K562 (cell line): ENCODE measurements around the gene CD9. TPM values are rescaled to one million over a fixed set of nuclear protein-coding genes. Genes with fewer than 3 reads are reported as not detected.
A peak's percentile ranks its signal among the peaks of the same experiment; 100 is the strongest.

Source experiments
- ATF1 ChIP-seq, 2 experiments: fragments of 450-650 bp in 1 of 2; IDR thresholded peaks; 2 replicates each; pipeline ENCODE4 v1.6.1; 2016; ENCODE audit warnings: missing compliant biosample characterization in 1 of 2, missing genetic modification characterization in 1 of 2
- BHLHE40 ChIP-seq: IDR thresholded peaks from 2 replicates; pipeline ENCODE4 v1.6.1; 2011; ENCODE audit warnings: low read length, improper control_type of control experiment
- CBFB ChIP-seq: sonication (generic); formaldehyde crosslinking; IDR thresholded peaks from 2 replicates; pipeline ENCODE4 v1.4.0; 2020; ENCODE audit warnings: mild to moderate bottlenecking, missing genetic modification reagents
- CTBP1 ChIP-seq: fragments of 450-650 bp; IDR thresholded peaks from 2 replicates; pipeline ENCODE4 v1.6.1; 2016; ENCODE audit warnings: borderline replicate concordance
- GATA2 ChIP-seq: sonication (generic); formaldehyde crosslinking; IDR thresholded peaks from 2 replicates; pipeline ENCODE4 v1.4.0; 2020; ENCODE audit warnings: mild to moderate bottlenecking, missing genetic modification reagents
- JUND ChIP-seq, 2 experiments: IDR thresholded peaks; 2 replicates in 1 of 2; 3 replicates in 1 of 2; pipeline ENCODE4 v1.6.1; 2011; ENCODE audit warnings: borderline replicate concordance in 2 of 2, low read depth in 2 of 2, low read length in 2 of 2, improper control_type of control experiment in 1 of 2, missing biosample characterization in 1 of 2, missing genetic modification characterization in 1 of 2, missing genetic modification reagents in 1 of 2
- L3MBTL2 ChIP-seq: fragments of 450-650 bp; IDR thresholded peaks from 2 replicates; pipeline ENCODE4 v1.6.1; 2016; ENCODE audit warnings: mild to moderate bottlenecking, moderate library complexity
- LEF1 ChIP-seq: fragments of 450-650 bp; IDR thresholded peaks from 2 replicates; pipeline ENCODE4 v1.6.1; 2016; ENCODE audit warnings: mild to moderate bottlenecking
- MTA2 ChIP-seq: fragments of 450-650 bp; IDR thresholded peaks from 2 replicates; pipeline ENCODE4 v1.6.1; 2016; ENCODE audit warnings: low read depth
- NCOA6 ChIP-seq: fragments of 450-650 bp; IDR thresholded peaks from 2 replicates; pipeline ENCODE4 v1.6.1; 2017; ENCODE audit warnings: mild to moderate bottlenecking
- PHB2 ChIP-seq: fragments of 450-650 bp; IDR thresholded peaks from 2 replicates; pipeline ENCODE4 v1.6.1; 2017; ENCODE audit warnings: low read depth
- PRPF4 ChIP-seq: fragments of 200-400 bp; formaldehyde crosslinking; IDR thresholded peaks from one replicate; pipeline ENCODE4 v1.6.1; 2017; ENCODE audit warnings: low read length, low read depth, mild to moderate bottlenecking; ENCODE audit not compliant: insufficient read depth, poor library complexity, severe bottlenecking
- SLC30A9 ChIP-seq: fragments of 250-450 bp; sonication (Bioruptor Pico); IDR thresholded peaks from 2 replicates; pipeline ENCODE4 v1.8.0; 2022; ENCODE audit warnings: mild to moderate bottlenecking, moderate library complexity
- SMARCE1 ChIP-seq: fragments of 450-650 bp; IDR thresholded peaks from 2 replicates; pipeline ENCODE4 v1.7.1; 2016; ENCODE audit warnings: mild to moderate bottlenecking
- TBL1XR1 ChIP-seq, 2 experiments: IDR thresholded peaks; 2 replicates each; pipeline ENCODE4 v1.6.1; 2012; ENCODE audit warnings: improper control_type of control experiment in 2 of 2, low read length in 2 of 2, mild to moderate bottlenecking in 1 of 2
- ZEB2 ChIP-seq: fragments of 450-650 bp; IDR thresholded peaks from 2 replicates; pipeline ENCODE4 v1.6.1; 2016
- ZFX ChIP-seq: sonication (generic); formaldehyde crosslinking; IDR thresholded peaks from 2 replicates; pipeline ENCODE4 v1.8.0; 2022; ENCODE audit warnings: mild to moderate bottlenecking, missing genetic modification reagents, moderate library complexity
- ZNF639 ChIP-seq, 2 experiments: fragments of 200-800 bp in 1 of 2; sonication (Bioruptor generic) in 1 of 2; sonication (generic) in 1 of 2; formaldehyde crosslinking in 1 of 2; IDR thresholded peaks in 1 of 2; conservative IDR thresholded peaks in 1 of 2; 2 replicates each; pipeline versions ENCODE4 v1.5.0 to v1.6.1; 2016 to 2020; ENCODE audit warnings: missing compliant biosample characterization in 1 of 2, missing genetic modification characterization in 1 of 2, missing genetic modification reagents in 1 of 2
- polyA plus RNA-seq, 8 experiments: library from polyadenylated mRNA; depleted of rRNA in 4 of 8; stranded (reverse) in 5 of 8; unstranded in 3 of 8; fragments of >200 nt; fragmentation: Nextera tagmentation in 2 of 8; fragmentation: Illumina TruSeq in 1 of 8; extraction: Ambion mirVana in 2 of 8; extraction: Trizol in 1 of 8; gene quantifications; 2 replicates each; pipeline versions ENCODE4 v1.2.1 to v1.2.3, GENCODE V29; 2011 to 2014; ENCODE audit warnings: inconsistent platforms in 1 of 8, missing spikeins in 1 of 8
- total RNA-seq, 7 experiments: library from RNA; depleted of rRNA in 6 of 7; stranded (reverse); fragments of >200 nt in 6 of 7; fragmentation: Illumina TruSeq in 2 of 7; extraction: Trizol in 2 of 7; gene quantifications; 2 replicates each; pipeline versions ENCODE4 v1.2.1 to v1.2.3, GENCODE V29; 2011 to 2021; ENCODE audit warnings: low replicate concordance in 1 of 7
- TF ChIP-seq, protein P1 (sequence below), 2 experiments: fragments of 150-350 bp in 1 of 2; IDR thresholded peaks; 2 replicates each; pipeline ENCODE4 v1.6.1; 2012 to 2016; ENCODE audit warnings: low read depth in 2 of 2, low read length in 2 of 2, mild to moderate bottlenecking in 1 of 2, moderate library complexity in 1 of 2
- TF ChIP-seq, protein P2 (sequence below): fragments of 450-650 bp; IDR thresholded peaks from 2 replicates; pipeline ENCODE4 v1.6.1; 2018; ENCODE audit not compliant: partially characterized antibody

Gene CD9
- total and polyA plus RNA-seq, 9 of the 15 experiments (the other 6 are each of a cell fraction or from before 2014, with no cell fraction given): 0.43 to 5.6 (median 0.62) TPM

DNA sequence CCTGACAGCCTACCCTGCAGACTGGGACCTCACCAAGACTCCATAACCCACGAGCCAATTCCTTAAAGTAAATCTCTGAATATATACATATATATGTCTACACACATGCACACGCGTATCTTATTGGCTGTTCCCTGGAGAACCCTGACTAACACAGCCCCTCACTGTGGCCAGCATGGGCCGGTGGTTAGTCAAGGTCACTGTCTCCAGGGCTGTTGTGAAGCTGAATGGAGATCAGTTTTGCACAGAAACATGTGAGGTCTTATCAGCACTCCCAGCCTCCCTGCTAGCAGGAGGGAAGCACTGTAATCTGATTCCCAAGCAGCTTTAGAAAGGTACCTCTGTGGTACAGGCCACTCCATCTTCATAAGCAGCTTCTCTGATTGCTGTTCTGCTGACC, 63.7 kb downstream of the CD9 start (continued):
- TF ChIP-seq ZNF639 (CRISPR knock-in tag; conservative IDR thresholded peaks at IDR 0.05 in 1 of 2, IDR thresholded peaks at IDR 0.05 in 1 of 2): 0 out of 4 replicates have a peak, but pooled peaks of 1 of the 2 experiments have one; percentile 24
- TF ChIP-seq GATA2 (CRISPR knock-in tag): peak; percentile 96
- peak; percentile 65 for TF ChIP-seq LEF1
- TF ChIP-seq L3MBTL2: peak; percentile 90
- peak; percentile 66; the same call in 1 of the 2 replicates for TF ChIP-seq JUND (IDR thresholded peaks at IDR 0.05; ENCODE audit: borderline replicate concordance, low read depth, low read length)
- TF ChIP-seq JUND (tag; IDR thresholded peaks at IDR 0.05; ENCODE audit: borderline replicate concordance, low read depth, low read length): no peak; the same call in 2 of the 3 replicates
- TF ChIP-seq ZEB2: peak; percentile 87
- TF ChIP-seq PRPF4: no peak
- TF ChIP-seq, protein P1, sequence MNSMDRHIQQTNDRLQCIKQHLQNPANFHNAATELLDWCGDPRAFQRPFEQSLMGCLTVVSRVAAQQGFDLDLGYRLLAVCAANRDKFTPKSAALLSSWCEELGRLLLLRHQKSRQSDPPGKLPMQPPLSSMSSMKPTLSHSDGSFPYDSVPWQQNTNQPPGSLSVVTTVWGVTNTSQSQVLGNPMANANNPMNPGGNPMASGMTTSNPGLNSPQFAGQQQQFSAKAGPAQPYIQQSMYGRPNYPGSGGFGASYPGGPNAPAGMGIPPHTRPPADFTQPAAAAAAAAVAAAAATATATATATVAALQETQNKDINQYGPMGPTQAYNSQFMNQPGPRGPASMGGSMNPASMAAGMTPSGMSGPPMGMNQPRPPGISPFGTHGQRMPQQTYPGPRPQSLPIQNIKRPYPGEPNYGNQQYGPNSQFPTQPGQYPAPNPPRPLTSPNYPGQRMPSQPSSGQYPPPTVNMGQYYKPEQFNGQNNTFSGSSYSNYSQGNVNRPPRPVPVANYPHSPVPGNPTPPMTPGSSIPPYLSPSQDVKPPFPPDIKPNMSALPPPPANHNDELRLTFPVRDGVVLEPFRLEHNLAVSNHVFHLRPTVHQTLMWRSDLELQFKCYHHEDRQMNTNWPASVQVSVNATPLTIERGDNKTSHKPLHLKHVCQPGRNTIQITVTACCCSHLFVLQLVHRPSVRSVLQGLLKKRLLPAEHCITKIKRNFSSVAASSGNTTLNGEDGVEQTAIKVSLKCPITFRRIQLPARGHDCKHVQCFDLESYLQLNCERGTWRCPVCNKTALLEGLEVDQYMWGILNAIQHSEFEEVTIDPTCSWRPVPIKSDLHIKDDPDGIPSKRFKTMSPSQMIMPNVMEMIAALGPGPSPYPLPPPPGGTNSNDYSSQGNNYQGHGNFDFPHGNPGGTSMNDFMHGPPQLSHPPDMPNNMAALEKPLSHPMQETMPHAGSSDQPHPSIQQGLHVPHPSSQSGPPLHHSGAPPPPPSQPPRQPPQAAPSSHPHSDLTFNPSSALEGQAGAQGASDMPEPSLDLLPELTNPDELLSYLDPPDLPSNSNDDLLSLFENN (IDR thresholded peaks at IDR 0.05; ENCODE audit: low read depth in 2 of 2, low read length in 2 of 2): peak in 1 of 2 experiments; percentile 79; a peak in 2 of 4 replicates
- TF ChIP-seq BHLHE40: peak; percentile 66
- TF ChIP-seq MTA2: peak; percentile 91
- TF ChIP-seq SLC30A9 (CRISPR knock-in tag): no peak
- TF ChIP-seq NCOA6: no peak
- peak; percentile 98 for TF ChIP-seq CTBP1
- no peak for TF ChIP-seq ATF1 (CRISPR knock-in tag; IDR thresholded peaks at IDR 0.05)
- TF ChIP-seq ATF1 (tag; IDR thresholded peaks at IDR 0.05): peak; percentile 36; the same call in 1 of the 2 replicates
- peak; percentile 19; the same call in 1 of the 2 replicates for TF ChIP-seq ZFX (CRISPR knock-in tag)
- peak; percentile 57 to 84 for TF ChIP-seq TBL1XR1 (IDR thresholded peaks at IDR 0.05; ENCODE audit: low read length in 2 of 2)
- TF ChIP-seq SMARCE1: peak; percentile 86
- TF ChIP-seq PHB2: peak; percentile 64; the same call in 1 of the 2 replicates
- TF ChIP-seq CBFB (CRISPR knock-in tag): no peak
- TF ChIP-seq, protein P2, sequence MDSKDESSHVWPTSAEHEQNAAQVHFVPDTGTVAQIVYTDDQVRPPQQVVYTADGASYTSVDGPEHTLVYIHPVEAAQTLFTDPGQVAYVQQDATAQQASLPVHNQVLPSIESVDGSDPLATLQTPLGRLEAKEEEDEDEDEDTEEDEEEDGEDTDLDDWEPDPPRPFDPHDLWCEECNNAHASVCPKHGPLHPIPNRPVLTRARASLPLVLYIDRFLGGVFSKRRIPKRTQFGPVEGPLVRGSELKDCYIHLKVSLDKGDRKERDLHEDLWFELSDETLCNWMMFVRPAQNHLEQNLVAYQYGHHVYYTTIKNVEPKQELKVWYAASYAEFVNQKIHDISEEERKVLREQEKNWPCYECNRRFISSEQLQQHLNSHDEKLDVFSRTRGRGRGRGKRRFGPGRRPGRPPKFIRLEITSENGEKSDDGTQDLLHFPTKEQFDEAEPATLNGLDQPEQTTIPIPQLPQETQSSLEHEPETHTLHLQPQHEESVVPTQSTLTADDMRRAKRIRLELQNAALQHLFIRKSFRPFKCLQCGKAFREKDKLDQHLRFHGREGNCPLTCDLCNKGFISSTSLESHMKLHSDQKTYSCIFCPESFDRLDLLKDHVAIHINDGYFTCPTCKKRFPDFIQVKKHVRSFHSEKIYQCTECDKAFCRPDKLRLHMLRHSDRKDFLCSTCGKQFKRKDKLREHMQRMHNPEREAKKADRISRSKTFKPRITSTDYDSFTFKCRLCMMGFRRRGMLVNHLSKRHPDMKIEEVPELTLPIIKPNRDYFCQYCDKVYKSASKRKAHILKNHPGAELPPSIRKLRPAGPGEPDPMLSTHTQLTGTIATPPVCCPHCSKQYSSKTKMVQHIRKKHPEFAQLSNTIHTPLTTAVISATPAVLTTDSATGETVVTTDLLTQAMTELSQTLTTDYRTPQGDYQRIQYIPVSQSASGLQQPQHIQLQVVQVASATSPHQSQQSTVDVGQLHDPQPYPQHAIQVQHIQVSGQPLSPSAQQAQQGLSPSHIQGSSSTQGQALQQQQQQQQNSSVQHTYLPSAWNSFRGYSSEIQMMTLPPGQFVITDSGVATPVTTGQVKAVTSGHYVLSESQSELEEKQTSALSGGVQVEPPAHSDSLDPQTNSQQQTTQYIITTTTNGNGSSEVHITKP: peak; percentile 70
